Mesothelial cell of epicardium (in vitro differentiated cells): ENCODE measurements around the gene IGSF10. TPM values are rescaled to one million over a fixed set of nuclear protein-coding genes. Genes with fewer than 3 reads are reported as not detected.
"Not testable (repeated sequence)": the region's sequence is repeated elsewhere in the genome, so short reads cannot be mapped to it uniquely, and the experiment has no call there.

ENCODE experiments used
- DNase-seq, 2 experiments: peaks; one replicate each; pipeline ENCODE4 v3.0.0; 2021; ENCODE audit warnings: low spot score in 2 of 2; ENCODE audit not compliant: unreplicated experiment in 2 of 2
- H3K27ac Mint-ChIP-seq: 2 replicates; pipeline ENCODE4 v1.8.0; 2021; ENCODE audit warnings: mixed read lengths
- H3K27me3 Mint-ChIP-seq: 2 replicates; pipeline ENCODE4 v1.8.0; 2021; ENCODE audit warnings: low read depth, mixed read lengths
- H3K36me3 Mint-ChIP-seq: 2 replicates; pipeline ENCODE4 v1.8.0; 2021; ENCODE audit warnings: mixed read lengths
- H3K4me1 Mint-ChIP-seq: 2 replicates; pipeline ENCODE4 v1.8.0; 2021; ENCODE audit warnings: mixed read lengths
- H3K4me3 Mint-ChIP-seq: 2 replicates; pipeline ENCODE4 v1.8.0; 2021; ENCODE audit warnings: mild to moderate bottlenecking, moderate library complexity, mixed read lengths
- H3K9me3 Mint-ChIP-seq: 2 replicates; pipeline ENCODE4 v1.8.0; 2021; ENCODE audit warnings: mixed read lengths
- CTCF ChIP-seq: fragments of 200-600 bp; sonication (generic); IDR thresholded peaks from one replicate; pipeline ENCODE4 v1.5.0; 2021; ENCODE audit warnings: antibody characterized with exemption; ENCODE audit not compliant: unreplicated experiment
- total RNA-seq: library from RNA; stranded (reverse); gene quantifications from 3 replicates; pipeline ENCODE4 v1.2.1, GENCODE V29; 2021

Gene IGSF10
- 5.1 to 6.0 TPM (median 5.6 TPM) in 3 replicates for total RNA-seq

GRCh38 chr3:151460774-151461450, at the start of gene IGSF10:
Gene IGSF10 (minus strand): TSS chr3:151461061. CDS start chr3:151458709, 2,352 bp downstream.
- no peak within 1 kb of the TSS for H3K27ac Mint-ChIP-seq
- peak within 1 kb of the TSS; percentile 74 for H3K4me3 Mint-ChIP-seq
- no peaks in the 10 kb centered on the region for H3K36me3 Mint-ChIP-seq
- no peaks in the 10 kb centered on the region for H3K9me3 Mint-ChIP-seq
- TF ChIP-seq CTCF = no peak
- H3K4me1 Mint-ChIP-seq = peaks cover 26% of the 10 kb centered on the region
- peaks cover 4% of the 10 kb centered on the region for H3K27me3 Mint-ChIP-seq
- DNase-seq = peak in 1 of 2 experiments; percentile 42

- not testable (repeated sequence) for H3K27ac Mint-ChIP-seq, H3K27me3 Mint-ChIP-seq, H3K4me3 Mint-ChIP-seq, DNase-seq, H3K4me1 Mint-ChIP-seq, H3K36me3 Mint-ChIP-seq
- peaks cover 19% of the 10 kb centered on the region for H3K9me3 Mint-ChIP-seq
These were observed 48.7 kb upstream of the IGSF10 start for GRCh38 chr3:151509468-151510135.

GRCh38 chr3:151504606-151505005, 43.7 kb upstream of the IGSF10 start:
- no peak for TF ChIP-seq CTCF
- no peak overlapping the region for H3K4me3 Mint-ChIP-seq
- no peaks in the 10 kb centered on the region for H3K27me3 Mint-ChIP-seq
- H3K4me1 Mint-ChIP-seq = peaks cover 4% of the 10 kb centered on the region
- H3K27ac Mint-ChIP-seq = no peak overlapping the region
- no peaks in the 10 kb centered on the region for H3K36me3 Mint-ChIP-seq
- DNase-seq = no peak
- peaks cover 3% of the 10 kb centered on the region for H3K9me3 Mint-ChIP-seq

- Mint-ChIP-seq H3K27ac (no peak overlapping the region), H3K4me1 (peaks cover 9% of the 10 kb centered on the region), H3K9me3 (no peaks in the 10 kb centered on the region), H3K36me3 (no peaks in the 10 kb centered on the region), H3K27me3 (no peaks in the 10 kb centered on the region), H3K4me3 (no peak overlapping the region)
- no peak for TF ChIP-seq CTCF
- no peak for DNase-seq
These were observed 42.2 kb upstream of the IGSF10 start for GRCh38 chr3:151503074-151503473.

GRCh38 chr3:151501923-151502632, 41.2 kb upstream of the IGSF10 start:
- Mint-ChIP-seq H3K36me3 (no peaks in the 10 kb centered on the region), H3K27me3 (no peaks in the 10 kb centered on the region), H3K27ac (no peak overlapping the region), H3K9me3 (no peaks in the 10 kb centered on the region), H3K4me3 (no peak overlapping the region), H3K4me1 (peaks cover 9% of the 10 kb centered on the region)
- no peak for TF ChIP-seq CTCF
- no peak for DNase-seq
